ENCODE data around the gene MEGF11. TPM values are rescaled to one million over a fixed set of nuclear protein-coding genes. Genes with fewer than 3 reads are reported as not detected.

The MEGF11 gene
- total RNA-seq, 1 experiment from 2014 or later, result not detected

GRCh38 chr15:66169023-66169422, 84.5 kb downstream of the MEGF11 start:
- BruUV-seq (replicated peaks), result no TSS peak
- H4K20me1 ChIP-seq (ENCODE audit: low read length), result no peaks in the 10 kb centered on the region
- no peak overlapping the region for H3K27ac ChIP-seq (ENCODE audit: low read length)
- TF ChIP-seq CTCF (conservative IDR thresholded peaks at IDR 0.05; ENCODE audit: low read depth, low read length) (no peak), EZH2phosphoT487 (IDR thresholded peaks at IDR 0.05; ENCODE audit: borderline replicate concordance, low read length) (no peak), EZH2 (IDR thresholded peaks at IDR 0.05; ENCODE audit: low read length, unreplicated experiment) (no peak)
- no peaks in the 10 kb centered on the region for H3K4me1 ChIP-seq (ENCODE audit: insufficient read depth, low read length)
- no peak overlapping the region for H3K4me2 ChIP-seq (ENCODE audit: low read length)
- intact Hi-C loops (cut with micrococcal nuclease), result no loop called here
- ChIA-PET POLR2A (ENCODE audit: unreplicated experiment) (no interaction called here), CTCF (no interaction called here)
- H3K9me2 ChIP-seq (replicated peaks; ENCODE audit: low read length), result no peaks in the 10 kb centered on the region
- ATAC-seq (no peak), DNase-seq (no peak)
- H3K9ac ChIP-seq (ENCODE audit: low read length), result no peak overlapping the region
- no peak overlapping the region for H3K4me3 ChIP-seq (ENCODE audit: low read length)
- no peak overlapping the region for H2AFZ ChIP-seq (ENCODE audit: low read length)
- peaks cover 30% of the 10 kb centered on the region for H3K27me3 ChIP-seq (ENCODE audit: low read length)
- H3K36me3 ChIP-seq (ENCODE audit: low read depth, low read length), result no peaks in the 10 kb centered on the region
- no peaks in the 10 kb centered on the region for H3F3A ChIP-seq (ENCODE audit: low read length, unreplicated experiment)
- H3K79me2 ChIP-seq (ENCODE audit: low read length), result no peaks in the 10 kb centered on the region
- H3K9me3 ChIP-seq (ENCODE audit: low read length), result no peaks in the 10 kb centered on the region

- Histone ChIP-seq H3K36me3 (ENCODE audit: low read depth, low read length) (no peaks in the 10 kb centered on the region), H3K9me3 (ENCODE audit: low read length) (no peaks in the 10 kb centered on the region), H3K9me2 (replicated peaks; ENCODE audit: low read length) (no peaks in the 10 kb centered on the region), H3F3A (ENCODE audit: low read length, unreplicated experiment) (no peaks in the 10 kb centered on the region), H3K27ac (ENCODE audit: low read length) (no peak overlapping the region), H3K79me2 (ENCODE audit: low read length) (no peaks in the 10 kb centered on the region), H2AFZ (ENCODE audit: low read length) (no peak overlapping the region), H3K27me3 (ENCODE audit: low read length) (peaks cover 19% of the 10 kb centered on the region; the same call in 1 of the 2 replicates), H3K4me3 (ENCODE audit: low read length) (no peak overlapping the region), H3K4me2 (ENCODE audit: low read length) (no peak overlapping the region), H3K9ac (ENCODE audit: low read length) (no peak overlapping the region), H4K20me1 (ENCODE audit: low read length) (no peaks in the 10 kb centered on the region), H3K4me1 (ENCODE audit: insufficient read depth, low read length) (no peaks in the 10 kb centered on the region)
- TF ChIP-seq EZH2 (IDR thresholded peaks at IDR 0.05; ENCODE audit: low read length, unreplicated experiment) (no peak), CTCF (conservative IDR thresholded peaks at IDR 0.05; ENCODE audit: low read depth, low read length) (no peak), EZH2phosphoT487 (IDR thresholded peaks at IDR 0.05; ENCODE audit: borderline replicate concordance, low read length) (no peak)
- intact Hi-C loops (cut with micrococcal nuclease), result no loop called here
- ATAC-seq (no peak), DNase-seq (no peak)
- ChIA-PET POLR2A (ENCODE audit: unreplicated experiment) (no interaction called here), CTCF (no interaction called here)
- no TSS peak for BruUV-seq (replicated peaks)
These were observed 85.7 kb downstream of the MEGF11 start for GRCh38 chr15:66167854-66168253.

- intact Hi-C loops (cut with micrococcal nuclease), result no loop called here
- Histone ChIP-seq H3K9me2 (replicated peaks; ENCODE audit: low read length) (no peaks in the 10 kb centered on the region), H3K9ac (ENCODE audit: low read length) (no peak overlapping the region), H2AFZ (ENCODE audit: low read length) (no peak overlapping the region), H4K20me1 (ENCODE audit: low read length) (no peaks in the 10 kb centered on the region), H3K4me3 (ENCODE audit: low read length) (no peak overlapping the region), H3K27me3 (ENCODE audit: low read length) (no peaks in the 10 kb centered on the region), H3K9me3 (ENCODE audit: low read length) (no peaks in the 10 kb centered on the region), H3F3A (ENCODE audit: low read length, unreplicated experiment) (no peaks in the 10 kb centered on the region), H3K27ac (ENCODE audit: low read length) (no peak overlapping the region), H3K4me2 (ENCODE audit: low read length) (no peak overlapping the region), H3K79me2 (ENCODE audit: low read length) (no peaks in the 10 kb centered on the region), H3K36me3 (ENCODE audit: low read depth, low read length) (no peaks in the 10 kb centered on the region), H3K4me1 (ENCODE audit: insufficient read depth, low read length) (no peaks in the 10 kb centered on the region)
- TF ChIP-seq EZH2 (IDR thresholded peaks at IDR 0.05; ENCODE audit: low read length, unreplicated experiment) (no peak), EZH2phosphoT487 (IDR thresholded peaks at IDR 0.05; ENCODE audit: borderline replicate concordance, low read length) (no peak), CTCF (conservative IDR thresholded peaks at IDR 0.05; ENCODE audit: low read depth, low read length) (no peak)
- DNase-seq (no peak), ATAC-seq (no peak)
- no TSS peak for BruUV-seq (replicated peaks)
- CTCF ChIA-PET, result no interaction called here
- POLR2A ChIA-PET (ENCODE audit: unreplicated experiment), result no interaction called here
These were observed 87.7 kb downstream of the MEGF11 start for GRCh38 chr15:66165856-66166255.
